GM11168 (cell line): Measurements from ENCODE around the gene CRYGN.

ENCODE experiments used
- in situ Hi-C: fragments of 300-500 bp; cut with MboI; formaldehyde crosslinking; loops from one replicate; pipeline ENCODE4 v1.12.0; 2022; ENCODE audit warnings: low sequenced_read_pairs; ENCODE audit not compliant: unreplicated experiment

CRYGN gene

GRCh38 chr7:151384776-151385625, 54.9 kb downstream of the CRYGN start:
- in situ Hi-C loops, result no loop called here

DNA sequence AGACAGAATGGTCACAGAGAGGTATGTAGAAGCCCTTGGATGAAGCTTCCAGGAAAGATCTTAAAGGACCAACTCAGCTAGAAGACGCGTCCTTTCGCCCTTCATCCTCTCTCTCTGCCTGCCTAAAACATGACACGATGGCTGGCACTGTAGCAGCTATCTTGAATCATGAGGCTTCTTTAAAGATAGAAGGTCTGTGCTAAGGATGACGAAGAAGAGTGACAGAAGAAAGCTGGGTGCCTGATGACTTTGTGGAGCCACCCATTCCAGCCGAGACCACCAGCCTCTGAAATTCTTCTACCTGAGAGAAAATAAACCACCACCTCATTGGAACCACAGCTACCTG, 55.6 kb downstream of the CRYGN start:
- in situ Hi-C loops, result no loop called here

GRCh38 chr7:151383638-151384351, 56.1 kb downstream of the CRYGN start:
- in situ Hi-C loops, result no loop called here

- in situ Hi-C loops, result no loop called here
These were observed 57.7 kb downstream of the CRYGN start for GRCh38 chr7:151382079-151382885.

DNA sequence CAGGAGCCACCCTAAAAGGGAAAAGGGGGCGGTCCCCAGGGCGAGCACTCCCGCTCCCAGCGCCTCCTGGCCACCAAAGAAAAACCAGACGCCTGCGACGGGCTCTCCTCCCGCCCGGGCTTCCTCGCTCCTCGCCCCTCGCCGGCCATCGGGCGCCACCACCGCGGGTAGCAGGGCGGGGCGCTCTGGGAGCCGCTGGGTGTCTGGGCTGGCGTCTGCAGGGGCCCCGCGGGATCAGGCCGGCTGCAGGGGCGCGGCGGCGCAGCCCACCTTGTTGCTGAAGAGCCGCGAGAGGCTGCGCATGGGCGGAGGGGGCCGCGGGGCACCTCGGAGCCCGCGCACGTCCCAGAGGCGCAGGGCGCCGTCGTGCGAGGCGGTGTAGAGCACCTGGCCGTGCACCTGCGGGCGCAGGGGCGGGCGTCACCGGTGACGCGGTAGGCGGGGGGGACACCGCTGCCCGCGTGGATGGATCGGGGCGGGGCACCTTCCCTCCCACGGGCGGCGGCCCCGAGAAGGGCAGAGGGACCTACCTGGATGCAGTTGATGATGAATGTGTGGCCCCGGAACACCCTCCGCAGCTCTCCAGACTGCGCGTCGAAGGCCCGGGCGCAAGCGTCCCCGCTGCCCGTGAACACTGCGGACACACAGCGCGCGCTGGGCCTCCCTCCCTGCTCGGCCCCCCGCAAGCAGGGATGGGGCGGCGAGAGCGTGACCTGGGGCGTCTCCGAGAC, 58.4 kb downstream of the CRYGN start:
- in situ Hi-C loops, result no loop called here

- in situ Hi-C loops, result no loop called here
These were observed 58.9 kb downstream of the CRYGN start for GRCh38 chr7:151381098-151381347.

DNA sequence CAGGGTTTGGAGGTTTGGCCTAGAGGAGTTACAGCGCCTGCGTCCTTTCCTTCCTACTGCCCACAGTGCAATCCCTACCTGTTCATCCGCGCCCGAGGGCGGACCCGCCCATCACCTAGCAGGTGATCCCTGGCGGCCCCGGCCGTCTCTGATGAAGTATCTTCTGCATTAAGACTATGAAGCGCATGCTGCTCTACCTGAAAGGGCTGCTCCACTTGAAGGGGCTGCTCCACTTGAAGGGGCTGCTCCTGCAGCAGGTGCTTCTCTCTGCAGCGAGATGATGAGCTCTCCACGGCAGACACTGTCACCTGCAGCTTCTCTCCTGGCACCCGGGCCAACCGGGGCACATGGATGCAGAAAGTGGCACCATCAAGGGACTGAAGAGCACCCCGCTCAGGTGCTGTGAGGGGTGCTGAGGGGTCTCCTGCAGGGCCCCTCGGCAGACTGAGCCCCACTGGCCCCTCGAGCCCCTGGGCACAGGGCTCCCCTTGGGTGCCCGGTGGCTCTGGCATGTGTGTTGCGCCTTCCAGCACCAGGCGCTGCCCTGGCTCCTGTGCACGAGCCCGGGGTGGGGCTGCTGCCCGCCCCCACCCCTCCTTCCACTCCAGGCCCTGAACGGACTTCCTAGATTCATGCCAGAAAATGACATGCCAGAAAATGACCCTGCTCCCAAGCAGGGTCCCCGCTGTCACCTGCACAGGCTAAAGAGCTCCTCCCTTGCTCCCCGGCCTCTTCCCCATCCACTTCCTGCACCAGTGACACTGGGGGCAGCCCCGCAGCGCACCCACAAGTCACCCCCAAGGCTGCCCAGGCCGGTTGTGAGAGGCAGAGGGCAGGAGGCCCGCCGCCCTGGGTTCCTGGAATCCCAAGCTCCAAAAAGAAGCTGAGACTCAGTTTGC, 59.5 kb downstream of the CRYGN start:
- in situ Hi-C loops, result no loop called here

DNA sequence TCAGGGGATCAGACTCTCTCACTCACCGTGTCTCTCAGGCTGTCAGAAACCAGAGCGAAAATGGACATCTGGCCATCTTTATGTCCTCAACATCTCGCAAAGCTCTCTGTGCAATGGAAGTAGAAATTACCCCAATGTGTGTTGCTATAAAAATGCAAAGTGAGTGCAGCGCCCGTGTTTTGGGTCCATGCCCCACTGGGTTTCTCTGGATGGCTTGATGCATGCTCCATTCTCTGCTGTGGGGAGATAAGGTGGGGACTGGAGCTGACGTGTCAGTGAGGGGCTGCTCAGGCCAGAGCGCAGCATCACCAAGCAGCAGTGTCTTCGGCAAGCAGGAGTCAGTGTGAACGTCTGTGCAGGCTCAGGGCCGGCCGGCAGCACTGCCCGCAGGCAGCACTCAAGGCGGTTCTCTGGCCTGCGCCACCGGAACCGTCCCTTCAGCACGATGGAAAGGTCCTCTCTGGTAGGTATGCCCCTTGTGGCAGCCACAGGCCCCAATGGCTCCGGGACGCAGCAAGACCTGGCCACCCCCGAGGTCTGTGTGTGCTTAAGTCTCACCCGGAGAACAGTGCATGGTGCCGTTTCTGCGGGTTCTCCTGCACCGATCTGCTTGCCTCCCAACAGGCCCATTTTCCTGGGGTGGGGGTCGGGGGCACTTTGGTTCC, 60.3 kb downstream of the CRYGN start:
- in situ Hi-C loops, result no loop called here

GRCh38 chr7:151379193-151379520, 60.8 kb downstream of the CRYGN start:
- in situ Hi-C loops, result no loop called here
